IPS-15b (cell line): ENCODE data around the gene PDE4A.

ENCODE experiments used
- H3K27me3 ChIP-seq: one replicate; pipeline ENCODE4 v1.6.1; 2013; ENCODE audit warnings: low read length; ENCODE audit not compliant: control insufficient read depth, insufficient read depth
- H3K36me3 ChIP-seq: one replicate; pipeline ENCODE4 v1.6.1; 2013; ENCODE audit warnings: low read length; ENCODE audit not compliant: control insufficient read depth, insufficient read depth
- H3K4me1 ChIP-seq: one replicate; pipeline ENCODE4 v1.6.1; 2013; ENCODE audit warnings: mild to moderate bottlenecking, low read length; ENCODE audit not compliant: control insufficient read depth, insufficient read depth
- H3K4me3 ChIP-seq: one replicate; pipeline ENCODE4 v1.5.1; 2013; ENCODE audit warnings: low read depth, low read length
- H3K9ac ChIP-seq: one replicate; pipeline ENCODE4 v1.6.1; 2013; ENCODE audit warnings: low read depth, mild to moderate bottlenecking, low read length
- H3K9me3 ChIP-seq: one replicate; pipeline ENCODE4 v1.6.1; 2013; ENCODE audit warnings: mild to moderate bottlenecking, low read length; ENCODE audit not compliant: control insufficient read depth, insufficient read depth

PDE4A gene

GRCh38 chr19:10474962-10475451 is 54.7 kb downstream of the PDE4A start:
- Histone ChIP-seq H3K9me3 (no peaks in the 10 kb centered on the region), H3K4me1 (no peaks in the 10 kb centered on the region), H3K9ac (no peak overlapping the region), H3K36me3 (no peaks in the 10 kb centered on the region), H3K27me3 (peaks cover 10% of the 10 kb centered on the region), H3K4me3 (no peak overlapping the region)

GRCh38 chr19:10478476-10478875 is 58.1 kb downstream of the PDE4A start:
- Histone ChIP-seq H3K4me1 (no peaks in the 10 kb centered on the region), H3K4me3 (no peak overlapping the region), H3K36me3 (no peaks in the 10 kb centered on the region), H3K27me3 (peaks cover 11% of the 10 kb centered on the region), H3K9me3 (no peaks in the 10 kb centered on the region), H3K9ac (no peak overlapping the region)

- no peaks in the 10 kb centered on the region for H3K4me1 ChIP-seq
- no peaks in the 10 kb centered on the region for H3K36me3 ChIP-seq
- H3K27me3 ChIP-seq = peaks cover 11% of the 10 kb centered on the region
- H3K9ac ChIP-seq = no peak overlapping the region
- peak overlapping the region; percentile 43 for H3K4me3 ChIP-seq
- H3K9me3 ChIP-seq = no peaks in the 10 kb centered on the region
Observed at GRCh38 chr19:10478903-10479384, 58.6 kb downstream of the PDE4A start.

GRCh38 chr19:10486551-10486950 is 66.2 kb downstream of the PDE4A start:
- H3K9me3 ChIP-seq = no peaks in the 10 kb centered on the region
- no peaks in the 10 kb centered on the region for H3K27me3 ChIP-seq
- H3K36me3 ChIP-seq = peaks cover 32% of the 10 kb centered on the region
- no peak overlapping the region for H3K4me3 ChIP-seq
- no peak overlapping the region for H3K9ac ChIP-seq
- H3K4me1 ChIP-seq = no peaks in the 10 kb centered on the region

GRCh38 chr19:10491472-10492047 is 71.2 kb downstream of the PDE4A start:
- no peaks in the 10 kb centered on the region for H3K27me3 ChIP-seq
- H3K9me3 ChIP-seq = no peaks in the 10 kb centered on the region
- no peaks in the 10 kb centered on the region for H3K4me1 ChIP-seq
- peaks cover 40% of the 10 kb centered on the region for H3K36me3 ChIP-seq
- H3K4me3 ChIP-seq = no peak overlapping the region
- no peak overlapping the region for H3K9ac ChIP-seq

GRCh38 chr19:10497371-10497770 is 77.0 kb downstream of the PDE4A start:
- Histone ChIP-seq H3K36me3 (peaks cover 16% of the 10 kb centered on the region), H3K27me3 (no peaks in the 10 kb centered on the region), H3K4me1 (peaks cover 3% of the 10 kb centered on the region), H3K4me3 (no peak overlapping the region), H3K9ac (no peak overlapping the region), H3K9me3 (no peaks in the 10 kb centered on the region)

- H3K36me3 ChIP-seq = peaks cover 10% of the 10 kb centered on the region
- H3K9me3 ChIP-seq = no peaks in the 10 kb centered on the region
- no peak overlapping the region for H3K9ac ChIP-seq
- no peak overlapping the region for H3K4me3 ChIP-seq
- H3K4me1 ChIP-seq = peaks cover 3% of the 10 kb centered on the region
- no peaks in the 10 kb centered on the region for H3K27me3 ChIP-seq
Observed at GRCh38 chr19:10499550-10500246, 79.4 kb downstream of the PDE4A start.

GRCh38 chr19:10500247-10500592 is 79.9 kb downstream of the PDE4A start:
- H3K9ac ChIP-seq = no peak overlapping the region
- H3K36me3 ChIP-seq = peaks cover 10% of the 10 kb centered on the region
- peaks cover 3% of the 10 kb centered on the region for H3K4me1 ChIP-seq
- peak overlapping the region; percentile 32 for H3K4me3 ChIP-seq
- H3K27me3 ChIP-seq = no peaks in the 10 kb centered on the region
- no peaks in the 10 kb centered on the region for H3K9me3 ChIP-seq

GRCh38 chr19:10501971-10502523 is 81.7 kb downstream of the PDE4A start:
- H3K36me3 ChIP-seq = peaks cover 8% of the 10 kb centered on the region
- peaks cover 3% of the 10 kb centered on the region for H3K4me1 ChIP-seq
- H3K4me3 ChIP-seq = peak overlapping the region; percentile 85
- H3K9ac ChIP-seq = peak overlapping the region; percentile 97
- H3K27me3 ChIP-seq = no peaks in the 10 kb centered on the region
- no peaks in the 10 kb centered on the region for H3K9me3 ChIP-seq

- Histone ChIP-seq H3K27me3 (no peaks in the 10 kb centered on the region), H3K4me3 (peak overlapping the region; percentile 85), H3K36me3 (peaks cover 8% of the 10 kb centered on the region), H3K4me1 (peaks cover 3% of the 10 kb centered on the region), H3K9me3 (no peaks in the 10 kb centered on the region), H3K9ac (peak overlapping the region; percentile 97)
Observed at GRCh38 chr19:10502524-10503001, 82.2 kb downstream of the PDE4A start.

- peaks cover 3% of the 10 kb centered on the region for H3K4me1 ChIP-seq
- peak within 1 kb of the TSS; percentile 85 for H3K4me3 ChIP-seq
- H3K9me3 ChIP-seq = no peaks in the 10 kb centered on the region
- no peaks in the 10 kb centered on the region for H3K27me3 ChIP-seq
- H3K36me3 ChIP-seq = peaks cover 8% of the 10 kb centered on the region
- peak within 1 kb of the TSS; percentile 97 for H3K9ac ChIP-seq
Observed at GRCh38 chr19:10503002-10503789, 82.9 kb downstream of the PDE4A start, which contains the start of gene KEAP1. Gene KEAP1 (minus strand): TSS chr19:10503356. CDS start chr19:10500033, 3,323 bp downstream.
